Mesothelial cell of epicardium (in vitro differentiated cells): ENCODE results near the gene CTDSPL. TPM values are rescaled to one million over a fixed set of nuclear protein-coding genes. Genes with fewer than 3 reads are reported as not detected.
A peak's percentile ranks its signal among the peaks of the same experiment; 100 is the strongest.

Experiments used
- DNase-seq, 2 experiments: peaks; one replicate each; pipeline ENCODE4 v3.0.0; 2021; ENCODE audit warnings: low spot score in 2 of 2; ENCODE audit not compliant: unreplicated experiment in 2 of 2
- H3K27ac Mint-ChIP-seq: 2 replicates; pipeline ENCODE4 v1.8.0; 2021; ENCODE audit warnings: mixed read lengths
- H3K27me3 Mint-ChIP-seq: 2 replicates; pipeline ENCODE4 v1.8.0; 2021; ENCODE audit warnings: low read depth, mixed read lengths
- H3K36me3 Mint-ChIP-seq: 2 replicates; pipeline ENCODE4 v1.8.0; 2021; ENCODE audit warnings: mixed read lengths
- H3K4me1 Mint-ChIP-seq: 2 replicates; pipeline ENCODE4 v1.8.0; 2021; ENCODE audit warnings: mixed read lengths
- H3K4me3 Mint-ChIP-seq: 2 replicates; pipeline ENCODE4 v1.8.0; 2021; ENCODE audit warnings: mild to moderate bottlenecking, moderate library complexity, mixed read lengths
- H3K9me3 Mint-ChIP-seq: 2 replicates; pipeline ENCODE4 v1.8.0; 2021; ENCODE audit warnings: mixed read lengths
- CTCF ChIP-seq: fragments of 200-600 bp; sonication (generic); IDR thresholded peaks from one replicate; pipeline ENCODE4 v1.5.0; 2021; ENCODE audit warnings: antibody characterized with exemption; ENCODE audit not compliant: unreplicated experiment
- total RNA-seq: library from RNA; stranded (reverse); gene quantifications from 3 replicates; pipeline ENCODE4 v1.2.1, GENCODE V29; 2021

CTDSPL gene
- total RNA-seq, 1 donor from 2014 or later, result 29.9 TPM

DNA sequence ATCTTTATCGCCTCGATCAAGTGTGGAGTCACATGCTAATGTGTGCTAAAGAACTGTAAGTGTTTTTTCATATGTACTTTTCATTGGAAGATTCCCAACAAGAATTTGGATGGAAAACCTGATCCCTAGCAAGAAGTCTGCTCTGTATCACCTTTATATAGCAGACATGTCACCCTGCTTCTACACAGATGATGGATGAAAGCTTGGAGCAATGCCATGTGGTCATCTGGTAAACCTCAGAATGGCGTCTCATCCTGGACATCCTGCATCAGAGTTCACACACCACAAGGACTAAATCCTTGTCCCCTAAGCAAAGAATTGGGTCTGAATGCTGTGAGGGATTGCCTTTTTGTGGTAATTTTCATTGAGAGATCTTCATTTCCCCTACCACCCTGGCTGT, 42.1 kb upstream of the CTDSPL start:
- Mint-ChIP-seq H3K27ac (peak overlapping the region; percentile 39), H3K36me3 (peaks cover 17% of the 10 kb centered on the region), H3K9me3 (no peaks in the 10 kb centered on the region), H3K4me1 (peaks cover 7% of the 10 kb centered on the region), H3K4me3 (no peak overlapping the region), H3K27me3 (no peaks in the 10 kb centered on the region)
- no peak for TF ChIP-seq CTCF
- no peak for DNase-seq

DNA sequence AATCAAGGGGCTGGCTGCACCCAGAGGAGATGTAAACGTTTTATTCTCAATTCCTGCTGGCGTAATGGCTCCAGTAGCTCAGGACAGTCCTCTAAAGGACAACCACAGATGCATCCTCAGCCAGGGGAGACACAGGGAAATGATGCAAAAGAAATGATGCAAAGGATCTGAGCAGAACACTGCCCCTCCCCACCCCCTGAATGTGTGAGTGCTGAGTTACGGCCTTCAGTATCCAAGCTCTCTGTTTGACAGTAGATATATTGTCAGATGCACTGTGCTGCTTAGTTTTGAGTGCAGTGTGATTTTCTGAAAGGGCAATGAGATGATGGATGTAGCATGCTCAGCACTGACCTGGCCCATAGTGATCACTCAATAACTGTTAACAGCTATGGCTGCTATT, 41.4 kb upstream of the CTDSPL start:
- no peak for DNase-seq
- no peak for TF ChIP-seq CTCF
- Mint-ChIP-seq H3K4me1 (peaks cover 10% of the 10 kb centered on the region), H3K27me3 (no peaks in the 10 kb centered on the region), H3K9me3 (no peaks in the 10 kb centered on the region), H3K36me3 (peaks cover 17% of the 10 kb centered on the region), H3K4me3 (no peak overlapping the region), H3K27ac (no peak overlapping the region)

GRCh38 chr3:37823189-37823588, 38.5 kb upstream of the CTDSPL start:
- H3K27ac Mint-ChIP-seq, result no peak overlapping the region
- no peak for DNase-seq
- no peak for TF ChIP-seq CTCF
- peaks cover 10% of the 10 kb centered on the region for H3K4me1 Mint-ChIP-seq
- H3K27me3 Mint-ChIP-seq, result no peaks in the 10 kb centered on the region
- H3K4me3 Mint-ChIP-seq, result no peak overlapping the region
- peaks cover 3% of the 10 kb centered on the region for H3K9me3 Mint-ChIP-seq
- H3K36me3 Mint-ChIP-seq, result peaks cover 13% of the 10 kb centered on the region

DNA sequence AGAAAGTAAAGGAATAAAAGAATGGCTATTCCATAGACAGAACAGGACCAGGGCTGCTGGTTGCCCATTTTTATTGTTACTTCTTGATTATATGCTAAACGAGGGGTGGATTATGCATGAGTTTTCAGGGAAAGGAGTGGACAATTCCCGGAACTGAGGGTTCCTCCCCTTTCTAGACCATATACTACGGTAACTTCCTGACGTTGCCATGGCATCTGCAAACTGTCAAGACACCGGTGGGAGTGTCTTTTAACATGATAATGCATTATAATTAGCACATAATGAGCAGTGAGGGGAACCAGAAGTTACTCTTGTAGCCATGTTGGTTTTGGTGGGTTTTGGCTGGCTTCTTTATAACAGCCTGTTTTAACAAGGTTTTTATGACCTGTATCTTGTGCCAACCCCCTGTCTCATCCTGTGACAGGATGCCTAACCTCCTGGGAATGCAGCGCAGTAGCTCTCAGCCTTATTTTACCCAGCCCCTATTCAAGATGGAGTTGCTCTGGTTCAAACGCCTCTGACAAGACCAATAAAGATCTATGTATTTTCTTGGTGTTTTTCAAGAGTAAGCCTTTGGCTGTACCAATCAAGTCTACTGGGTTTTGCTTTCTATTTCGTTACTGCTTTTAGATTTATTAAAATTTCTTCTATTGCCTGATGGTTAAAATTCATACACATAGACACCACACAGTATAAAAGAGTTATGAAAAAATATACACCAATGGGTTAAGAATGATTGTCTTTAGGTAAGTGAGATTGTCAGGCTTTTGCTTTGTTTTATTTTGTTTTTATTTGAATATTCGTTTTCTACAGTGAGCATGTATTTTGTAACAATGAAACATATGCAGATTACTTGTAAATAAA, 37.4 kb upstream of the CTDSPL start:
- Mint-ChIP-seq H3K4me1 (peaks cover 9% of the 10 kb centered on the region), H3K9me3 (peaks cover 11% of the 10 kb centered on the region), H3K36me3 (peaks cover 18% of the 10 kb centered on the region), H3K27me3 (no peaks in the 10 kb centered on the region), H3K4me3 (no peak overlapping the region), H3K27ac (no peak overlapping the region)
- TF ChIP-seq CTCF, result no peak
- no peak for DNase-seq

DNA sequence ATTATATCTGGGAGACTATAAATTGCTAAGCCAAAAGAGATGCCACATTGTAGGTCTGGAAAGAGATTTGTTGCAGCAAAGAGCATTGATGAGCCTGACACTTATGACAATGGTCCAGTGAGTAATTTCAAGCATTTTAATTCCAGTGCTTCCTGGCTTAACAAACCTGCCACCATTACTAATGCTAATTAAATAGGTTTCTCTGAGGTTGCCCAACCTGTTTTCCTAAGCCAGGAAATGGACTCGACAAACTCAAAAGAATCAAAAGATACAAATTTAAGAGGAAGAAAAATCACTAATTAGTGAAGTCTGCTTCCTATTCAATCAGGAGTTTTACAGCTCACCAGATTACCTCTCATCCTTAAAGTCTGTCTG, 36.7 kb upstream of the CTDSPL start:
- H3K27ac Mint-ChIP-seq, result no peak overlapping the region

More for the DNA sequence above, 36.7 kb upstream of the CTDSPL start:
- peaks cover 11% of the 10 kb centered on the region for H3K9me3 Mint-ChIP-seq
- H3K4me3 Mint-ChIP-seq, result no peak overlapping the region
- DNase-seq, result no peak
- peaks cover 3% of the 10 kb centered on the region for H3K4me1 Mint-ChIP-seq
- H3K36me3 Mint-ChIP-seq, result peaks cover 18% of the 10 kb centered on the region
- TF ChIP-seq CTCF, result no peak
- no peaks in the 10 kb centered on the region for H3K27me3 Mint-ChIP-seq
